NCI-H345 (cell line): ENCODE data around the gene LDLRAD4.
"Not testable (repeated sequence)": the region's sequence is repeated elsewhere in the genome, so short reads cannot be mapped to it uniquely, and the experiment has no call there.

ENCODE experiments used
- DNase-seq: peaks from one replicate; lab custom pipeline; 2025; lab: John Stamatoyannopoulos, UW

LDLRAD4 gene

GRCh38 chr18:13672657-13673056, 454.1 kb downstream of the LDLRAD4 start:
- DNase-seq, result no peak

- no peak for DNase-seq
These were observed 457.9 kb downstream of the LDLRAD4 start for GRCh38 chr18:13676471-13676870.

DNA sequence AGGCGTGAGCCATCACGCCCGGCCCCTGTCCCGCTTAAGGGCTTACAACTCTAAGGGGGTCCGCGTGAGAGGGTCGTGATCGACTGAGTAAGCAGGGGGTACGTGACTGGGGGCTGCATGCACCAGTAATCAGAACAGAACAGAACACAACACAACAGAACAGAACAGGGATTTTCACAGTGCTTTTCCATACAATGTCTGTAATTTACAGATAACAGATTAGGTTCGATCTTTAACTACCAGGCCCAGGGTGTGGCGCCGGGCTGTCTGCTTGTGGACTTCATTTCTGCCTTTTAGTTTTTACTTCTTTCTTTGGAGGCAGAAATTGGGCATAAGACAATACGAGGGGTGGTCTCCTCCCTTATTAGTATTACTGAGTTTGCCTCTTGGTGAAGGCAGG, 458.8 kb downstream of the LDLRAD4 start:
- DNase-seq, result not testable (repeated sequence)

DNA sequence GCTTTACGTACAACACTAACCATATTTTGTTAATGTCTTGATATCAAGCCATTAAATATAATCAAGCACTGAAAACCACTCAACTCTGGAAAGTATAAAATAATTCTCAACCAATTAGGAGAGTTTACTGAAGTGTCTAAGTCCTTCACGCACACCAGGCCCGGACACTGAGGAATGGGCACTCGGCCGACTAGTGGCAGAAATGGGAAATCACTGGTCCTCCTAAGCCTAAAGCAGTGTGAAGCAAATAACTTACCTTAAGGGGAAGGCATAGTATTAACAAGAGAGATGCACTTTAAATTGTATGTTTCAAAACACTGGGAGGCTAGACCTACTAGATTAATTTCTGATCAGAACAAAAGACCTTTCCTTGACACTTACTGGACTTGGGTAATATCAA, 462.1 kb downstream of the LDLRAD4 start:
- no peak for DNase-seq

DNA sequence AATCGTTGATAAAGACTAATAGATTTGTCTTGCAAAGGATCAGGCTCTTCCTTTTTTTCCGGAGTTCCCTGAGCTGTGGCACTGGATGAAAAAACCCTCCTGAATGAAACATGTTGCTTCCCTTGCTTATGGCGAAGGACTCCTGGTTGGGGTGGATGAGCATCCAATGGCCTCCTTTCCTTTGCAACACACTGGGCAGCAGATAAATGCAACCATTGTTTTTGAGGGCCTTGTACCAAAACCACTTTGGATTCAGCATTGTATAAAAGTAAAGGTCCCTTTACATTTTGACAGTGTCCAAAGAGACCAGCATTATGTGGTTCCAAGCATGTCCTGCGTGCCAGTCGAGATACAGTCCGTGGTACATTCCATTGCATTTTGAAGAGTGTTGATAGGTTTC, 463.1 kb downstream of the LDLRAD4 start:
- no peak for DNase-seq

DNA sequence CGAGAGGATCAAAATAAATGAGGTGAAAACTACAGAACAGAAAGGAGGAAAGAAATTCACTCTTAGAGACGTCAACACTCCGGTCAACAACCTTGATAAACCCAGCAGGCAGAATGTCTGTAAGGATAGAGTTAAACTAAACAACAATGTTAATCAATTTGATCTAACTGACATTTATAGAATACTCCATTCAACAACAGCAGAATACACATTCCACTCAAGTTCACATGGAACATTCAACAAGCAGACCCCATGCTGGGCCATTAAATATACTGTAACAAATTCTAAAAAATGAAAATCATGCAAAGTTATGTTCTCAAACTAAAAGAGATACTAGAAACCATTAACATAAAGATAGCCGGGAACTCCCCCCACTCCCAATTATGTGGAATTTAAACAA, 466.0 kb downstream of the LDLRAD4 start:
- DNase-seq, result no peak

- no peak for DNase-seq
These were observed 469.9 kb downstream of the LDLRAD4 start for GRCh38 chr18:13688191-13689136.

GRCh38 chr18:13690060-13690459, 471.5 kb downstream of the LDLRAD4 start:
- not testable (repeated sequence) for DNase-seq

- not testable (repeated sequence) for DNase-seq
These were observed 476.8 kb downstream of the LDLRAD4 start for GRCh38 chr18:13695337-13695736.

- no peak for DNase-seq
These were observed 478.4 kb downstream of the LDLRAD4 start for GRCh38 chr18:13696961-13697360.

GRCh38 chr18:13700153-13700552, 481.6 kb downstream of the LDLRAD4 start:
- no peak for DNase-seq
